Activated T-helper 1 cell treated with Interleukin-2 at 50 U/mL for 16 hours (primary cell): Measurements from ENCODE around the gene CCT5.
"Not testable (repeated sequence)": the region's sequence is repeated elsewhere in the genome, so short reads cannot be mapped to it uniquely, and the experiment has no call there.

Source experiments
- DNase-seq: peaks from one replicate; pipeline ENCODE4 v3.0.0-alpha.2; 2020; ENCODE audit warnings: low read depth

Gene CCT5

DNA sequence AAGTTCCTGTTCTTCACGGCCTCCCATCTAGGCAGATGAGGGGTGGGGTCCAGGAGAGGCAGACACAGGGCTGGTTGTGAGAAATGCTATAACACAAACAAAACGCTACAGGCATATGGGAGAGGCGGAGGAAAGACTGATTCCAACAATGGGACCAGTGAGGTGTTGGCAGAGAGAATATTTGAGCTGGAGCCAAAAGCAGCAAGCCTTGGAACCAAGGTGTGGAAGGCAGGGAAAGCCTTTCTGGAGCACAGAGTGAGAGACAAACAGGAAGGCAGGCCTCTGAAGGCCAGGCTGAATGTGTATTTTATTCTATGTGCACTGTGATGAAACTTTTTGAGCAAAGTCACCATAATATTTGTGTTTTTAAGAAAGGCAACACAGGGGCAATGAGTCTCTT, 3.3 kb upstream of the CCT5 start:
- DNase-seq, result no peak

DNA sequence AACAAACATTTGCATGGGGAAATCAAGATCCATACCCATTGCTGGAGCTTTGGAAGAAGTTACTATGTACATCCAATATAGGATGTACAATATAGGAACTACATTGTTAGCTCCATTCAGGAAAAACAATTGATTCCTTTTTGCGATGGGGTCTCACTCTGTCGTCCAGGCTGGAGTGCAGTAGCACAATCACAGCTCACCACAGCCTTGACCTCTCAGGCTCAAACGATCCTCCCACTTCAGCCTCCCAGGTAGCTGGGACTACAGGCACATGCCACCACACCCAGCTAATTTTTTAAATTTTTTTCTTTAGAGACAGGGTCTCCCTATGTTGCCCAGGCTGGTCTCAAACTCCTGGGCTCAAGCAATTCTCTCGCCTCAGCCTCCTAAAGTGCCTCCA, 2.9 kb upstream of the CCT5 start:
- DNase-seq, result not testable (repeated sequence)

DNA sequence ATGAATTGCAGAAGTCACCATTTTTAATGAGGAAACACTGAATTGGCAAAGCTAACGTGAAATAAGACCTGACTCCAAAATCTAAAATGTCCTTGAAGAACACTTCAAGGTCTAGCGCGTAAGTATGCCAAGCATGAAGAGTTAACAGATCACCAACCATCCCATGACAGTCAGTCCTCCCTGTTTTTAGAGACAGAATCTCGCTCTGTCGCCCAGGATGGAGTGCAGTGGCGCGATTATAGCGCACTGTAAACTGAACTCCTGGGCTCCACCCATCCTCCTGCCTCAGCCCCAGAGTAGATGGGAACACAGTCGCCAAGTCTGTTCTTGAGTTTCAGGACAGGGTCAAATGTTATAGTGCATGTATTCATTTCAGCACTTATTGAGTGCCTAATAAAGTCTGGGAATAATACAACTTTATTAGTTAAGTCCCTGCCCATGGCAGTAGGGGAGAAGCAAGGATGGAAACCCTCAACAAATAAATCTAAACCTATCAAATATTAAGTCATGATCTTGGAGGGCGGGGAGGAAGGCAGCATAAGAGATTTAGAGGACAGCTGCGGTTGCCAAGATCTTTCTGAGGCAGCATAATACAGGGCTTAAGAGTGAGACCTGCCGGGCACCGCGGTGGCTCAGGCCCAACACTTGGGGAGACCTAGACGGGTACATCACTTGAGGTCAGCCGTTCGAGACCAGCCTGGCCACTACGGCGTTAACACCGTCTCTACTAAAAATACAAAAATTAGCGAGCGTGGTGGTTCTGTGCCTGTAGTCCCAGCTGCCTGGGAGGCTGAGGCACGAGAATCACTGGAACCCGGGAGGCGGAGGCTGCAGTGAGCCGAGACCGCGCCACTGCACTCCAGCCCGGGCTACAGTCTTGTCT, 1.5 kb upstream of the CCT5 start:
- no peak for DNase-seq

DNA sequence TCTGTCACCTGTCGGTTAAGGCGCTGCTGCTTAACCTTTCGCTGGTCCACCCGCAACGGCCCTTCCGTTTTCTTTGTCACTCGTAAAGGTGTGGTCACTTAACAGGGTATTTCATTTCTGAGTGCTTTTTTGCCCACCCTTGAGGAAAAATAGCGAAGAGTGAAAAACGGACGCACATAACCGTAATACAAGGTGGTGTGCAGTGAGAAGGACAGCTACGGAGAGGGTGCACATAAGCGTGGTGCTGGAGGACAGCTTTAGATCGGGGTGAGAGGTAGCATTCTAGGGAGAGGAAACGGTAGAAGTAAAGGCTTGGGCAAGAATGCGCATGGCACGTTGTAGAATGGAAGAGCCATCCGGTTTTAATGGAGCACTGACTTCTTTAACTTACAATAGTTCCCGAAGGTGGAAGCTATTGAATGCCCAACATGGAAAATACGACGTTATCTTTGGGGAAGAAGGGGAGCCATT, 761 bp downstream of the CCT5 start:
- DNase-seq, result no peak

DNA sequence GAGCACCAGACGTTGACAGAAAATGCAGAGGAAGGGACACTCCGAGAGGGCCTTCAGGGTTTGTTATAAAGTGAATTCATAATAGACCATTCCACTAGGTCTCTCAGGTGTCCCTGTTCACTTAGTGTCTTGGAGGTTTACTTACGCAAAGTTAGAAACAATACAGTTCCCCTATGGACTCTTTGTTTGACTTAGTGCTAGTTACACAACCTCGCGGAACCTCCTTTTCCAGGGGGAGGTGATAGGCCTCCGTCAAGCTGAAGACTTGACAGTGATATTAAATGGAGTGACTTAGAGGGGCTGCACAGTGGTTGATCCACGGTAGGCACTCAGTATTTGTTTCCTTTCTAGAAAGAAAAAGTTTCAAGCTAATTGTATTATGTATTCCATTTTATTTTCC, 1.3 kb downstream of the CCT5 start:
- DNase-seq, result no peak

DNA sequence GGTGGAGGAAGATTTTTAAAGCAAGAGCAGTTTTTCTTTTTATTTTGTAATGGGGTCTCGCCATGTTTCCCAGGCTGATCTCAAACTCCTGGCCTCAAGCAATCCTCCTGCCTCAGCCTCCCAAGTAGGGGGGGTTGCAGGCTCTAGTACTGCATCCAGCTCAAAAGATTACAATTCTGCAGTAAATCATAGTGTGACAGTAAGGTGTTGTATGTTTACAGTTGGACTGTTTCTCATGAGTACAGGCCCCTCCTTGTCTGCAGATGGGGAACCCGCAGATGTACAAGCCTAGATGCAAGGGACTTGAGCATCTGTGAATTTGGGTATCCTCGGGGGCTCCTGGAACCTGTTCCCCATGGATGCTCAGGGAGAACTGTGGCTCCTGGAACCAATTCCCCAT, 3.3 kb downstream of the CCT5 start:
- DNase-seq, result no peak

DNA sequence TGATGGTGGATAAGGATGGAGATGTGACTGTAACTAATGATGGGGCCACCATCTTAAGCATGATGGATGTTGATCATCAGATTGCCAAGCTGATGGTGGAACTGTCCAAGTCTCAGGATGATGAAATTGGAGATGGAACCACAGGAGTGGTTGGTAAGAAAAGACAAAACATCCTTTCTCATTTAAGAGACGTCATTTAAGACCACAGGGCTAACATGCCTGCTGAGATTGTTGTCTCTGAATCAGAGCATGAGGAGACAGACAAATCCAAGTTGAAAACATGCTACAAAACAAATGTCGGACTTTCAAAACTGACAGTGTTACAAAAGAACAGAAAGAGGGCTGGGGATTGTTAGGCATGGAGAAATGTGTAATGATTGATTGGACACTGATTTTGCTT, 4.6 kb downstream of the CCT5 start:
- DNase-seq, result no peak

DNA sequence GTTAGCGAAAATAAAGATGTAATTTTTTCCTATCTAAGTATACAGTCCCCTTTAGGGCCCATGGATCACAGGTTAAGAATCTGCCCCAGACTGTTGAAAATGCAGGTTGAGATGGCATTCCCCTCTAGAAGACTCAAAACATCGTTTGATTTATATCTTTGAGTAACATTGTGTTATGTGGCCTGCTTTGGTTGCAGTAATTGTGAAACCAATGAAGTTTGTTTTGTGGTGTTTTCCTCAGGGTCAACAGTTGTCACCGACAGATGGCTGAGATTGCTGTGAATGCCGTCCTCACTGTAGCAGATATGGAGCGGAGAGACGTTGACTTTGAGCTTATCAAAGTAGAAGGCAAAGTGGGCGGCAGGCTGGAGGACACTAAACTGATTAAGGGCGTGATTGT, 7.8 kb downstream of the CCT5 start:
- DNase-seq, result no peak

DNA sequence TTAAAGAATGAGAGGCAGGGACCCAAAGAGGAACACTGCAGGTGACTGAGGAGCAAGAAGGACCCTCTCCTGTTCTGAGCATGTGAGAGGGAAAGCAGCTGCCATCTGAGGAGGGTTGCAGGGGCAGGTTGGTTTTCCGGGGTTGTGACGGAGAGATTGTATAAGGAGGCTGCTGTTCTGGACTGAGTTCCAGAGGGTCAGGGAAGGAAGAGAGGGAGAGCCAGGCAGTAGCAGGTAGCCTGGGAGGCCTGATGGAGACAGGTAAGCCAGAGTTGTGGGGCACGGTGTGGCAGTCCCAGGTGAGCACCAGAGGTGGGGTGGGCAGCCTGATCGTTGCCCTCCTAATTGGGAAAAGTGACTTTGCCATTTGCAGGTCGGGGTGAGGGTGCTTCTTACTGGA, 9.8 kb downstream of the CCT5 start:
- DNase-seq, result no peak

DNA sequence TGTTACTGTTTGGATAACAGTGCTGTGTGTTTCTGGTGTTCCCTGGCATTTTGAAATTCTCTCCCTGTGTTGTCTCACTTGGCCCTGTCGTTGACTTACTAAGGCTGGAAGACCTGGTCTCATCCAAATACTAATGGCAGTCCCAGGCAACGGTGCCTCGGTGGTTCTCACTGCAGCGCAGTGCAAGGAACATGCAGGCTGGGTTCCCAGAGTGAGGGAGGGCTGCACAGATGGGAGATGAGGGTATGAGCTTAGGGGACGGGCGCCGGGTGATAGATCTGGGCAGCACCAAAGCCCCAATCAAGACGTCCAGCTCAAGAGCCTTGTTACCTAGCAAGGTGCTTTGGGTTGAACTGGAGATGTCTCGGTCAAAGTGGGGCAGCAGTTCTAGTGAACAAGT, 11.0 kb downstream of the CCT5 start:
- no peak for DNase-seq

DNA sequence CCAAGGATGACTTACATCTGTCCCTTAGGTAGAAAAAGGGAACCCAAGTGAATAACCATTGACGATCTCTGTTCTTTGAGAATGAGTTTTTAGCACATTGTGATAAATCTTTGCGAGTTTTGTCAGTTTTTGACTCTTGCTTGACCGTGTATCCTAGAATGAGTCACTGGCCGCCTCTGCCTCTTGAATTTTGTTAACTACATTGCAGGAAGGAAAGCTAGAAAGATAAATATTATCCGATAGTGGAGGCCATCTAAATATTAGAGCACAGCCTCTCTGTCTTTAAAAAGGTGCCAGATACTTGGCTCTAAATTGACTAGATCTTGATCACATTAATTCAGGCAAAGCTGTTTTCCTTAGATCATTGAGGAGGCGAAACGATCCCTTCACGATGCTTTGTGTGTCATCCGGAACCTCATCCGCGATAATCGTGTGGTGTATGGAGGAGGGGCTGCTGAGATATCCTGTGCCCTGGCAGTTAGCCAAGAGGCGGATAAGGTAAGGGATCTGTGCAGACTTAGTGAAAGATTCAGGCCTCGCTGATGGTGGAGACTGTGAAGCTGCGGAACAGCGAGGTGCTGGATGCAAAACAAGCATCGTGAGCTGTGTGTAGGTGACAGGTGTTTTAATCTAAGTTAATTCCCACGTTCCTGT, 12.2 kb downstream of the CCT5 start:
- no peak for DNase-seq

DNA sequence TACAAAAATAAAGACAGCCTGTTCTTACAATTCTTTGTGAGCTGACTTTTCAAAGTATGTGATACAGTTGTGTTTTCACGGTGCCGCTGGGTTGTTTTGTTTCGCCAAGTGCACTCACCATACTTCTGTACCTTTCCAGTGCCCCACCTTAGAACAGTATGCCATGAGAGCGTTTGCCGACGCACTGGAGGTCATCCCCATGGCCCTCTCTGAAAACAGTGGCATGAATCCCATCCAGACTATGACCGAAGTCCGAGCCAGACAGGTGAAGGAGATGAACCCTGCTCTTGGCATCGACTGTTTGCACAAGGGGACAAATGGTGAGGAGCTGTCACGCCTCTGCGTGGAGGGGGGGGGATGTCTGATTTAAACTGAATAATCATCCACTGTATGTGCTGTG, 12.9 kb downstream of the CCT5 start:
- no peak for DNase-seq

DNA sequence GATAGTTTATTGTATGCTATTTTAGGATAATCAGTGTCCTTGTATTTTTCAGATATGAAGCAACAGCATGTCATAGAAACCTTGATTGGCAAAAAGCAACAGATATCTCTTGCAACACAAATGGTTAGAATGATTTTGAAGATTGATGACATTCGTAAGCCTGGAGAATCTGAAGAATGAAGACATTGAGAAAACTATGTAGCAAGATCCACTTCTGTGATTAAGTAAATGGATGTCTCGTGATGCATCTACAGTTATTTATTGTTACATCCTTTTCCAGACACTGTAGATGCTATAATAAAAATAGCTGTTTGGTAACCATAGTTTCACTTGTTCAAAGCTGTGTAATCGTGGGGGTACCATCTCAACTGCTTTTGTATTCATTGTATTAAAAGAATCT, 14.5 kb downstream of the CCT5 start:
- DNase-seq, result no peak

DNA sequence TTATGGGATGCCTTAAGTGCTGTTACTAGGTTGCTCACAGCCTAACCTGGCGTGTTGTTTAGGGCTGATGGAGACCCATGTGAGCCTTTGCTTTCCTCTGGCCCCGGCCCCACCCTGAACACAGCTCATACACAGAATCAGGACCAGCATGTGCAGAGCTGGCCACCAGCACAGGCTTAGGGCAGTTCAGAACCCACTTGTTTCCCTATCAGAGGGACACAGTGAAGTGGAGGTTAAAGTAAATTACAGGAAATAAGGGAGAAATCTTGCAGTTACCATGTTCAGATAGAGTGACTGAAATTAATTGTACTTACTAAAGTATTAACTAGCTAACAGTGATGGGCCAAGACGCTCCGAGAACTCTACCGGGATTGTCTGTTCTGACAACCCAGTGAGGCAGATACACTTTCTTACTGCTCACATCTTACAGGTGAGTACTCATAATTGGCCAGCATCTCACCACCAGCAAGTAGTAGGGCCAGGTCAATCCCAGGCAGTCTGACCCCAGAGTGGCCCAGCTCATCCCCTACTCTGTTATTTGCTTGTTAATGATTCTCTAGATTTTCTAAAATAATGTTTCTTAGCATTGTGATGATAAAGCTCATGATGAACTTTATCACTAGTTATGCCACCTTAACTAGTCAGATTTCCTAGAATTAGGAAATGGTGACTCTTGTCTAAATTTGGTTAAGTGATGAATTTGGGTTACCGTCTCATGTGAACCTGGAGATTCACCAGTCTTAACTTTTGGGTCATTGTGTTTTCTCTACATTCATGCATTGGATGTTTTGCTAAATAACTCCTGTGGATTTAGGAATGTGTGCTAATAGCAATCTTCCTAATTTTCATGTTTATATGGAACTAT, 15.4 kb downstream of the CCT5 start:
- DNase-seq, result no peak

DNA sequence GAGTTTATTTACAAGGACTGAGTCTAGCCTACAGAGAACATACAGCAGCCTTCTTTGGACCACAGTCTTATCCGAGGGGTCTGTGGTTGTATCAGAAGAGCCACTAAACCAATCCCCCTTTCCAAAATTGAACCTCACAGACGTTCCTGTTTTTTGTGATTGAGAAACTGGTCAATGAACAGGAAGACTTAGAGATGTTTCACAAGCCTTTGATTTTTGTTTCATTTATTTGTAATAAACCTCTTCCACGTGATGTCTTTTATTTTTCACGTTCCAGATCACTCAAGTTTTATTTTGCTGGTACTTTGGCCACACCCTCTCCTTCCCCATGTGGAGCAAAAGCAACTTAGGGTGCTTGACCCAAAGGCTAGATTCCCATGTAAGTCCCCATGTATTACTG, 16.1 kb downstream of the CCT5 start:
- no peak for DNase-seq

DNA sequence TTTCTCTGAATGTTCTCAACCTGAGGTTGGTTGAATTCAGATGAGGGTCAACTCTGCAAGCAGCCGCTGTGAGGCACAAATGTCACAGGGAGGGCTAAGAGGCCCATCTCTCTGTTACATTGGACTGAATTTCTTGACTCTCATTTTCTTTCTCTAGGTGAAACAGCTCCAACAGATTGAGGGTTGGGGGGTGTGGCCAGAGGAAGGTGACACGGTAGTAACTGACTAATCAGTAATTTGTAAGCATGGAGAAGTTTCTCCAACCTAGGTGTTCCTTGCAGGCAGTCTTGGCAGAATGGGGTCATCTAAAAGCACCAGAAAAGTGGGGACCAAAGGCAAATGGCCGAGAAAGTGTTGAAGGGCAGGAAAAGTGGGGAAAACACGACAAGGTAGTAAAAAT, 16.8 kb downstream of the CCT5 start:
- no peak for DNase-seq

DNA sequence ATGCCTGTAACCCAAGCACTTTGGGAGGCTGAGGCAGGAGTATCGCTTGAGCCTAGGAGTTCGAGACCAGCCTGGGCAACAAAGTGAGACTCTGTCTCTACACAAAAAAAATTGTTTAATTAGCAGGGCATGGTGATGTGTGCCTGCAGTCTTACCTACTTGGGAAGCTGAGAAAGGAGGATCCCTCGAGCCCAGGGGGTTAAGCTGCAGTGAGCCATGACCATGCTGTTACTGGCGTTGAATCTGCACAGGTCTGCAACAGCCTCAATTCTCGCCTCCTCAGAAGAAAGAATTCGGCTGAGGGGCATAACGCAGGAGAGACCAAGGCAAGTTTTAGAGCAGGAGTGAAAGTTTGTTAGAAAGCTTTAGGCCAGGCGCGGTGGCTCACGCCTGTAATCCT, 18.0 kb downstream of the CCT5 start:
- DNase-seq, result no peak

DNA sequence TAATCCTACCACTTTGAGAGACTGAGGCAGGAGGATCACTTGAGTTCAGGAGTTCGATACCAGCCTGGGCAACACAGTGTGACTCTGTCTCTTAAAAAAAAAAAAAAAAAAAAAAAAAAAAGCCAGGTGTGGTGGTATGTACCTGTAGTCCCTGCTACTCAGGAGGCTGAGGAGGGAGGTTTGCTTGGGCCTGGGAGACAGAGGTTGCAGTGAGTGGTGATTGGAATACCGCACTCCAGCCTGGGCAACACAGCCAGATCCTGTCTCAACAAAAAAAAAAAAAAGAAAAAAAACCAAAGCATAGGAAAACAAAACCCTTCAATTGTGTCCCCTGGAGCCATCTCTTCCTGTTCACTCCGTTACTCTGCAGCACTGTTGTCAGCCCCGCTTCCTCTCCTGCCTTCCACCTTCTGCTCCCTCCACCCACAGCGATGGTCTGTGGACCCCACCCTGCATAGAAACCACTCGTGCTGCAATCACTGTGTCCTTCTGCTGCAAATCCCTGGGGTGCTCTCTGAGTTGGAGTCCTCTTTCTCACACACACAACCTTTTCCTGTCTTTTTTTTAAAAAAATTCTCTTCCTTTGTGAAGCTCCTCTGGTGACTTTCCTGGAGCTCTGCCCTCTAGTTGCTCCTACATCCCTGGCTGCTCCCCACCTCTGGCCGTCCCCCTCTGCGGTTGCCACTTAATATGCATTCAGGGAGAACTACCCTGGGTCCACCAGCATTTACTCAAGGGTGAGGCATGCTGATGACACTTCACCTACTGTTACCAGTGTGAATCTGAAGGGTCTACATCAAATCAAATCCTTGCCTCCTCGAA, 22.2 kb downstream of the CCT5 start:
- no peak for DNase-seq

DNA sequence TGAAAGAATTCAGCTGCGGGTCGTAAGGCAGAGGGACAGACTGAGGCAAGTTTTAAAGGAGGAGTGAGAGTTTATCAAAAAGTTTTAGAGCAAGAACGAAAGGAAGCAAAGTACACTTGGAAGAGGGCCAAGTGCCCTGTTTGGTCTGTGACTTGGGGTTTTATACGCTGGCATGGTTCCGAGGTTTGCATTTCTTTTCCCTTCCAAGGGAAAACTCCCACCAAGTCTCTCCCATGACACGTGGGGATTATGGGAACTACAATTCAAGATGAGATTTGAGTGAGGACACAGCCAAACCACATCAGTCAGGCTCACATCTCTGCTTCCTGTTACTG, 22.8 kb downstream of the CCT5 start:
- DNase-seq, result not testable (repeated sequence)

DNA sequence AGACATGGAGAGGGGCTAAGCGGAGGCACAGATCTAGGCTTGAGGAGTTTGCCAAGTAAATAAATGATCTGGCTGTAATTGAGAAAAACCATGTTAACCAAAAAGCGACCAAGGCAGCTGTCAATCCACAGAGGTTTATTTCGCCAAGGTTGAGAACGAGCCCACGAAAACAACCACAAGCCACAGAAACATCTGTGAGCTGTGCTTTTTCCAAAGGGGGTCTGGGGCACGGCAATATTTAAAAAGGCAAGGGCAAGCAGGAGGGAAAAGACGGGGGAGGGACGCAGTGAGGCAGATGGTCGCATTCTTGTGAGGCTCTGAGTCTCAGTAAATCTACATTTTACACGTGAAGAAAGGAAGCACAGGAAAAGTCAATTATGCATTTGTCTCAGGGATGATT, 25.4 kb downstream of the CCT5 start:
- no peak for DNase-seq

DNA sequence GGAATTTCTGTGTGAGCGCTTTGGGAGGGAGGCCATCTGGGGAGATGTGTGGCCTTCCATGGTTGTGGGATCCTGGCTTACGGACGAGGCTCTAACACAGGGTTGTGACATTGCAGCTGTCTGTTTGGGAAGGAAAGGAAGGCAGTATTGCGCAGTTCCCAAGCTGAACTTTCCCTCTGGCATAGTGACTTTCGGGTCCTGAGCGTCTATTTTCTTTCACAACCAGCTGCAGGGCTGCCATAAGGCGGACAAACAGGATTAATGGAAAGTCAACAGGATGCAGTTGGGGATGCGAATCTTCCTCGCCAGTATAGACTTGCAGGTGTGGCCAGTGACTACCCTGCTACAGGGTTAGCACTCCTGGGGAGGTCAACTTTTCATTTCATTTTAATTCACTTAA, 25.9 kb downstream of the CCT5 start:
- DNase-seq, result no peak

DNA sequence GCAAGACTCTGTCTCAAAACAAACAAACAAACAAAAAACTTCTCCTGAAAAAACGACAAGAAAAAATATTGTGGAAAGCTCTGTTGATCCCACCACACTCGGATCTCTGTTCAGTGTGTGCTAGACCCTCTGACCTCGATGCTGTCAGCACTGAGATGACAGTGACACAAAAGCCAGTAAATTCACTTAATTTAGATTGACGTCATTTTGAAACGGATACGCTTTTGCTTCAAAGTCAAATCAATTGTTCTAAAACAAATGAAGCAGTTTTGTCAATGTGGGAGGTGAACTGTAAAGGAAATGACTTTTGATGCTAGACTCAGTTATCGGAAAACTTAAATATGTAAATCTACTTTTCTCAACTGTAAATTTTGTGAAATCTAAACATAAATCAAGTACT, 26.6 kb downstream of the CCT5 start:
- no peak for DNase-seq
